OCI-LY7 (cell line): Measurements from ENCODE around the gene NR5A1.

Experiments used
- EZH2phosphoT487 ChIP-seq: fragments of 200-600 bp; sonication (generic); IDR thresholded peaks from 2 replicates; pipeline ENCODE4 v1.6.1; 2018; ENCODE audit warnings: low read depth, borderline replicate concordance, mild to moderate bottlenecking, mixed run types, antibody characterized with exemption, low read length, moderate library complexity, mixed read lengths
- TF ChIP-seq, protein P1 (sequence below): fragments of 200-600 bp; sonication (generic); conservative IDR thresholded peaks from 2 replicates; pipeline ENCODE4 v1.5.1; 2014; ENCODE audit warnings: mild to moderate bottlenecking, antibody characterized with exemption, low read length, moderate library complexity, mixed read lengths

DNA sequence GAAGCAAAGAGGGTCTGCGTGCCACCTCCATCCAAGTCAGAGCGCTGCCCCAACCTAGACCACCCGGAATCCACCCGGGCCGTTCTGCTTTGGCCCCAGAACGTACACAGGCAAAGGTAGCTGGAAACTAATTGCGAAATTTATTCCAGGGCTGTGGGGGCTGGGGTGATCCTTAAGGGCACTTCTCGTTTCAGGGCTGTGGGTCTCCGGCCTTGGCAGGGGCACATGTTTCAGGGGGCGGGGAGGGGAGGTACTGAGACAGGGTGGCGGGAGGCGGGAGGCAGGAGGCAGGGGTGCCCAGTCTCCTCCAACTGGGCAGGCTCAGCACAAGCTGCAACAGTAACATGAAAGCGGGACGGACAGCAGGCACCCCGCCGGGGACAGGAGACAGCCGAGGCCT is 26.1 kb downstream of the NR5A1 start:
- TF ChIP-seq, protein P1, sequence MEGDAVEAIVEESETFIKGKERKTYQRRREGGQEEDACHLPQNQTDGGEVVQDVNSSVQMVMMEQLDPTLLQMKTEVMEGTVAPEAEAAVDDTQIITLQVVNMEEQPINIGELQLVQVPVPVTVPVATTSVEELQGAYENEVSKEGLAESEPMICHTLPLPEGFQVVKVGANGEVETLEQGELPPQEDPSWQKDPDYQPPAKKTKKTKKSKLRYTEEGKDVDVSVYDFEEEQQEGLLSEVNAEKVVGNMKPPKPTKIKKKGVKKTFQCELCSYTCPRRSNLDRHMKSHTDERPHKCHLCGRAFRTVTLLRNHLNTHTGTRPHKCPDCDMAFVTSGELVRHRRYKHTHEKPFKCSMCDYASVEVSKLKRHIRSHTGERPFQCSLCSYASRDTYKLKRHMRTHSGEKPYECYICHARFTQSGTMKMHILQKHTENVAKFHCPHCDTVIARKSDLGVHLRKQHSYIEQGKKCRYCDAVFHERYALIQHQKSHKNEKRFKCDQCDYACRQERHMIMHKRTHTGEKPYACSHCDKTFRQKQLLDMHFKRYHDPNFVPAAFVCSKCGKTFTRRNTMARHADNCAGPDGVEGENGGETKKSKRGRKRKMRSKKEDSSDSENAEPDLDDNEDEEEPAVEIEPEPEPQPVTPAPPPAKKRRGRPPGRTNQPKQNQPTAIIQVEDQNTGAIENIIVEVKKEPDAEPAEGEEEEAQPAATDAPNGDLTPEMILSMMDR: no peak
- TF ChIP-seq EZH2phosphoT487: no peak
